Thoracic aorta (tissue), 2 donors: ENCODE measurements around the gene PTK7. TPM values are rescaled to one million over a fixed set of nuclear protein-coding genes. Genes with fewer than 3 reads are reported as not detected.

Source experiments
- ATAC-seq: fragments of 150-250 bp; one replicate; pipeline ENCODE4 v1.8.0; 2017; ENCODE audit warnings: low read depth; ENCODE audit not compliant: insufficient number of reproducible peaks, low FRiP score
- DNase-seq: peaks from one replicate; pipeline ENCODE4 v3.0.0-alpha.2; 2020; ENCODE audit warnings: low spot score
- H3K27ac ChIP-seq, 2 donors: fragments of 200-600 bp; sonication (generic); 1 replicate in 1 of 2; 2 replicates in 1 of 2; pipeline ENCODE4 v1.5.1; 2016; ENCODE audit warnings: mild to moderate bottlenecking in 2 of 2, moderate library complexity in 2 of 2
- H3K27me3 ChIP-seq: fragments of 200-600 bp; sonication (generic); replicated peaks from 2 replicates; pipeline ENCODE4 v1.6.0; 2016; ENCODE audit warnings: mild to moderate bottlenecking; ENCODE audit not compliant: insufficient read depth
- H3K36me3 ChIP-seq: fragments of 200-600 bp; sonication (generic); one replicate; pipeline ENCODE4 v1.5.1; 2016
- H3K4me1 ChIP-seq, 2 donors: fragments of 200-600 bp; sonication (generic); 1 replicate in 1 of 2; 2 replicates in 1 of 2; pipeline versions ENCODE4 v1.5.1 to v1.6.0; 2016; ENCODE audit warnings: low read depth in 2 of 2, mild to moderate bottlenecking in 1 of 2; ENCODE audit not compliant: control insufficient read depth in 1 of 2
- H3K4me3 ChIP-seq: fragments of 200-600 bp; sonication (generic); 2 replicates; pipeline ENCODE4 v1.5.1; 2016; ENCODE audit warnings: mild to moderate bottlenecking
- H3K9me3 ChIP-seq: fragments of 200-600 bp; sonication (generic); 2 replicates; pipeline ENCODE4 v1.5.1; 2016
- CTCF ChIP-seq: fragments of 200-600 bp; sonication (generic); IDR thresholded peaks from one replicate; pipeline ENCODE4 v1.5.1; 2019; ENCODE audit warnings: antibody characterized with exemption
- total RNA-seq, 2 donors: library from RNA; depleted of rRNA; stranded (reverse); fragments of >200 nt; gene quantifications; one replicate each; pipeline versions ENCODE4 v1.1.0 to v1.2.3, GENCODE V29; 2016

Gene PTK7
- total RNA-seq, 2 donors from 2014 or later: 4.5 to 6.8 TPM

- no peaks in the 10 kb centered on the region for H3K9me3 ChIP-seq
- no peak for TF ChIP-seq CTCF
- ATAC-seq (no peak), DNase-seq (no peak)
- no peaks in the 10 kb centered on the region for H3K27me3 ChIP-seq
- no peak overlapping the region for H3K4me3 ChIP-seq
- peaks cover 46% of the 10 kb centered on the region for H3K36me3 ChIP-seq
- no peak overlapping the region for H3K27ac ChIP-seq
- H3K4me1 ChIP-seq: no peaks in the 10 kb centered on the region
These were observed 117.8 kb downstream of the PTK7 start for GRCh38 chr6:43193929-43194328.

GRCh38 chr6:43196337-43196736 is 120.2 kb downstream of the PTK7 start:
- ATAC-seq: no peak
- no peak overlapping the region for H3K4me3 ChIP-seq
- H3K36me3 ChIP-seq: peaks cover 49% of the 10 kb centered on the region
- no peaks in the 10 kb centered on the region for H3K9me3 ChIP-seq
- no peaks in the 10 kb centered on the region for H3K27me3 ChIP-seq
- H3K4me1 ChIP-seq: no peaks in the 10 kb centered on the region
- H3K27ac ChIP-seq: no peak overlapping the region
- TF ChIP-seq CTCF: no peak
- no peak for DNase-seq

GRCh38 chr6:43199912-43200311 is 123.8 kb downstream of the PTK7 start:
- H3K27me3 ChIP-seq: no peaks in the 10 kb centered on the region
- H3K36me3 ChIP-seq: peaks cover 29% of the 10 kb centered on the region
- no peaks in the 10 kb centered on the region for H3K4me1 ChIP-seq
- no peak for TF ChIP-seq CTCF
- no peaks in the 10 kb centered on the region for H3K9me3 ChIP-seq
- no peak overlapping the region for H3K27ac ChIP-seq
- H3K4me3 ChIP-seq: no peak overlapping the region
- DNase-seq: no peak
- no peak for ATAC-seq

- Histone ChIP-seq H3K9me3 (no peaks in the 10 kb centered on the region), H3K4me1 (no peaks in the 10 kb centered on the region), H3K4me3 (no peak overlapping the region), H3K27ac (no peak overlapping the region), H3K27me3 (no peaks in the 10 kb centered on the region), H3K36me3 (peaks cover 24% of the 10 kb centered on the region)
- no peak for ATAC-seq
- TF ChIP-seq CTCF: no peak
- no peak for DNase-seq
These were observed 124.4 kb downstream of the PTK7 start for GRCh38 chr6:43200541-43200940.

- H3K27ac ChIP-seq: no peak overlapping the region
- H3K4me1 ChIP-seq: no peaks in the 10 kb centered on the region
- no peak overlapping the region for H3K4me3 ChIP-seq
- peaks cover 19% of the 10 kb centered on the region for H3K36me3 ChIP-seq
- no peaks in the 10 kb centered on the region for H3K27me3 ChIP-seq
- H3K9me3 ChIP-seq: no peaks in the 10 kb centered on the region
- no peak for ATAC-seq
- no peak for DNase-seq
- no peak for TF ChIP-seq CTCF
These were observed 126.3 kb downstream of the PTK7 start for GRCh38 chr6:43202451-43202850.
